ENCODE measurements around the gene TBATA. TPM values are rescaled to one million over a fixed set of nuclear protein-coding genes. Genes with fewer than 3 reads are reported as not detected.

The TBATA gene
- total and polyA plus RNA-seq, 2 of the 8 experiments (the other 6 are each of a cell fraction or from before 2014, with no cell fraction given) = not detected

- 93% methylated on average over 3 of the region's 3 CpGs; no CpG with 5 or more reads in 1 of the 2 experiments for WGBS, 2 experiments (ENCODE audit: extremely low coverage in 1 of 2, insufficient coverage in 1 of 2, insufficient read length in 1 of 2, insufficient replicate concordance in 2 of 2, low coverage in 1 of 2, low lambda C conversion rate in 2 of 2, missing lambda C conversion rate in 1 of 2)
These were observed 48.7 kb downstream of the TBATA start for GRCh38 chr10:70736525-70736924.

More at GRCh38 chr10:70736525-70736924, 48.7 kb downstream of the TBATA start:
- no peak for TF ChIP-seq HDAC6 (IDR thresholded peaks at IDR 0.05; ENCODE audit: low read depth, low read length)
- no peak for TF ChIP-seq KDM5A (IDR thresholded peaks at IDR 0.05; ENCODE audit: low read length)
- TF ChIP-seq USF2 (IDR thresholded peaks at IDR 0.05; ENCODE audit: low read length) = no peak
- no peak for TF ChIP-seq JUND (IDR thresholded peaks at IDR 0.05; ENCODE audit: low read length)
- TF ChIP-seq RAD21 (IDR thresholded peaks at IDR 0.05 in 1 of 2, conservative IDR thresholded peaks at IDR 0.05 in 1 of 2; ENCODE audit: low read depth in 2 of 2, low read length in 2 of 2) = no peak
- no peak for TF ChIP-seq SP1 (IDR thresholded peaks at IDR 0.05; ENCODE audit: low read depth, low read length)
- TF ChIP-seq POLR2A (IDR thresholded peaks at IDR 0.05; ENCODE audit: control extremely low read depth in 1 of 2, low read depth in 2 of 2, low read length in 2 of 2) = no peak
- H4K5ac ChIP-seq (ENCODE audit: insufficient read length, low read depth, low read length) = no peak overlapping the region
- H3K27me3 ChIP-seq (replicated peaks in 1 of 4; ENCODE audit: control insufficient read depth in 3 of 4, extremely low read depth in 1 of 4, insufficient read depth in 3 of 4, low read length in 3 of 4) = peaks cover 0 to 2% (median 0%) of the 10 kb centered on the region in 4 experiments; a peak in 1 of 7 replicates
- ChIA-PET POLR2A (ENCODE audit: partially characterized antibody) (no interaction called here), CTCF (ENCODE audit: partially characterized antibody) (interaction anchor here (1.2 kb wide), 2 partner anchors 116 to 118 kb away, joined by 3 read pairs; no protein-coding TSS in a partner anchor)
- H3K4me1 ChIP-seq (replicated peaks in 1 of 4; ENCODE audit: control insufficient read depth in 3 of 4, insufficient read depth in 4 of 4, low read length in 3 of 4) = peaks cover 0 to 4% (median 0%) of the 10 kb centered on the region in 4 experiments; a peak in 1 of 7 replicates
- no peak overlapping the region for H2BK5ac ChIP-seq (ENCODE audit: low read depth, low read length)
- H2AK5ac ChIP-seq (ENCODE audit: low read depth, low read length) = no peak overlapping the region
- no peak overlapping the region for H3K4me2 ChIP-seq (ENCODE audit: insufficient read depth in 1 of 2, low read depth in 2 of 2, low read length in 2 of 2)
- H3K36me3 ChIP-seq (ENCODE audit: control insufficient read depth in 2 of 4, insufficient read depth in 4 of 4, low read length in 3 of 4) = no peaks in the 10 kb centered on the region
- H2BK15ac ChIP-seq (ENCODE audit: low read length) = no peak overlapping the region
- H3K18ac ChIP-seq (ENCODE audit: extremely low read depth, low read length) = no peak overlapping the region
- no peak overlapping the region for H3K27ac ChIP-seq (ENCODE audit: low read depth, low read length)
- DNase-seq (ENCODE audit: low read depth in 1 of 2, low spot score in 2 of 2) (no peak), FAIRE-seq (no peak)
- no peak overlapping the region for H2BK20ac ChIP-seq (ENCODE audit: low read length)
- H4K91ac ChIP-seq (replicated peaks; ENCODE audit: insufficient read length, low read length) = no peak overlapping the region
- H3K9ac ChIP-seq (replicated peaks in 1 of 4; ENCODE audit: extremely low read depth in 1 of 4, low read depth in 3 of 4, low read length in 3 of 4) = no peak overlapping the region
- H4K8ac ChIP-seq (ENCODE audit: extremely low read depth, insufficient read depth, low read length) = no peak overlapping the region
- H3K14ac ChIP-seq (ENCODE audit: insufficient read length) = no peak overlapping the region
- no peaks in the 10 kb centered on the region for H4K20me1 ChIP-seq (replicated peaks in 1 of 2; ENCODE audit: control insufficient read depth in 1 of 2, insufficient read depth in 2 of 2, low read length in 2 of 2)
- H3K9me3 ChIP-seq (ENCODE audit: insufficient read depth in 2 of 2, low read depth in 1 of 2, low read length in 1 of 2) = no peaks in the 10 kb centered on the region
- no peak overlapping the region for H3K4me3 ChIP-seq (ENCODE audit: extremely low read depth in 1 of 4, insufficient read depth in 2 of 4, low read depth in 3 of 4, low read length in 4 of 4)
- no peaks in the 10 kb centered on the region for H3K79me1 ChIP-seq (ENCODE audit: low read depth, low read length)
- no peak overlapping the region for H3K4ac ChIP-seq (replicated peaks; ENCODE audit: insufficient read length, low read depth, low read length)
- no peak overlapping the region for H3K56ac ChIP-seq (replicated peaks; ENCODE audit: insufficient read length, low read depth, low read length)
- no peak overlapping the region for H2AFZ ChIP-seq (ENCODE audit: low read length)
- H2BK120ac ChIP-seq (replicated peaks; ENCODE audit: low read depth, low read length) = no peak overlapping the region
- no peak overlapping the region for H3K23ac ChIP-seq (ENCODE audit: insufficient read length)
- H3K23me2 ChIP-seq (ENCODE audit: low read depth, low read length) = no peaks in the 10 kb centered on the region; the same call in 1 of the 2 replicates
- no peaks in the 10 kb centered on the region for H3K79me2 ChIP-seq (ENCODE audit: control insufficient read depth in 1 of 2, insufficient read depth in 2 of 2, low read length in 2 of 2)
- H2BK12ac ChIP-seq (ENCODE audit: low read depth, low read length) = no peak overlapping the region

Data from H1 (cell line).